KOPT-K1 (cell line): ENCODE results near the gene LYPD6.

Experiments
- H3K27ac ChIP-seq: fragments of 200-600 bp; sonication (generic); 2 replicates; pipeline ENCODE4 v1.5.1; 2016; ENCODE audit warnings: antibody characterized with exemption, mild to moderate bottlenecking, low read depth, low read length; ENCODE audit not compliant: poor library complexity, severe bottlenecking
- H3K36me3 ChIP-seq: fragments of 200-600 bp; sonication (generic); 2 replicates; pipeline ENCODE4 v1.5.1; 2017; ENCODE audit warnings: antibody characterized with exemption, mild to moderate bottlenecking, low read length, moderate library complexity; ENCODE audit not compliant: insufficient read depth
- H3K9me3 ChIP-seq: fragments of 200-600 bp; sonication (generic); 2 replicates; pipeline ENCODE4 v1.5.1; 2017; ENCODE audit warnings: antibody characterized with exemption, low read length, mild to moderate bottlenecking; ENCODE audit not compliant: insufficient read depth, poor library complexity, severe bottlenecking

LYPD6 gene

GRCh38 chr2:149332364-149332763 lies 2.0 kb downstream of the LYPD6 start:
- Histone ChIP-seq H3K9me3 (no peaks in the 10 kb centered on the region), H3K36me3 (no peaks in the 10 kb centered on the region), H3K27ac (no peak overlapping the region)

- H3K36me3 ChIP-seq, result no peaks in the 10 kb centered on the region
- no peaks in the 10 kb centered on the region for H3K9me3 ChIP-seq
- no peak overlapping the region for H3K27ac ChIP-seq
Observed at GRCh38 chr2:149333636-149334035, 3.2 kb downstream of the LYPD6 start.

GRCh38 chr2:149334156-149334555 lies 3.8 kb downstream of the LYPD6 start:
- Histone ChIP-seq H3K27ac (no peak overlapping the region), H3K36me3 (no peaks in the 10 kb centered on the region), H3K9me3 (no peaks in the 10 kb centered on the region)

- Histone ChIP-seq H3K36me3 (no peaks in the 10 kb centered on the region), H3K27ac (no peak overlapping the region), H3K9me3 (no peaks in the 10 kb centered on the region)
Observed at GRCh38 chr2:149339324-149339723, 8.9 kb downstream of the LYPD6 start.

GRCh38 chr2:149342509-149342908 lies 12.1 kb downstream of the LYPD6 start:
- H3K27ac ChIP-seq, result no peak overlapping the region
- no peaks in the 10 kb centered on the region for H3K9me3 ChIP-seq
- H3K36me3 ChIP-seq, result no peaks in the 10 kb centered on the region

GRCh38 chr2:149344105-149344504 lies 13.7 kb downstream of the LYPD6 start:
- Histone ChIP-seq H3K9me3 (no peaks in the 10 kb centered on the region), H3K27ac (no peak overlapping the region), H3K36me3 (no peaks in the 10 kb centered on the region)

- H3K27ac ChIP-seq, result no peak overlapping the region
- H3K36me3 ChIP-seq, result no peaks in the 10 kb centered on the region
- H3K9me3 ChIP-seq, result no peaks in the 10 kb centered on the region
Observed at GRCh38 chr2:149346272-149346671, 15.9 kb downstream of the LYPD6 start.

- H3K9me3 ChIP-seq, result no peaks in the 10 kb centered on the region
- no peaks in the 10 kb centered on the region for H3K36me3 ChIP-seq
- H3K27ac ChIP-seq, result no peak overlapping the region
Observed at GRCh38 chr2:149348291-149348690, 17.9 kb downstream of the LYPD6 start.

GRCh38 chr2:149353421-149353820 lies 23.0 kb downstream of the LYPD6 start:
- Histone ChIP-seq H3K36me3 (no peaks in the 10 kb centered on the region), H3K9me3 (no peaks in the 10 kb centered on the region), H3K27ac (no peak overlapping the region)

GRCh38 chr2:149355716-149356422 lies 25.5 kb downstream of the LYPD6 start:
- Histone ChIP-seq H3K27ac (no peak overlapping the region), H3K36me3 (no peaks in the 10 kb centered on the region), H3K9me3 (no peaks in the 10 kb centered on the region)

GRCh38 chr2:149357058-149357457 lies 26.7 kb downstream of the LYPD6 start:
- H3K36me3 ChIP-seq, result no peaks in the 10 kb centered on the region
- H3K9me3 ChIP-seq, result no peaks in the 10 kb centered on the region
- H3K27ac ChIP-seq, result no peak overlapping the region

- no peaks in the 10 kb centered on the region for H3K9me3 ChIP-seq
- no peaks in the 10 kb centered on the region for H3K36me3 ChIP-seq
- H3K27ac ChIP-seq, result no peak overlapping the region
Observed at GRCh38 chr2:149360106-149360505, 29.7 kb downstream of the LYPD6 start.

- H3K27ac ChIP-seq, result no peak overlapping the region
- H3K9me3 ChIP-seq, result no peaks in the 10 kb centered on the region
- H3K36me3 ChIP-seq, result no peaks in the 10 kb centered on the region
Observed at GRCh38 chr2:149363958-149364357, 33.6 kb downstream of the LYPD6 start.

GRCh38 chr2:149364839-149365238 lies 34.5 kb downstream of the LYPD6 start:
- Histone ChIP-seq H3K9me3 (no peaks in the 10 kb centered on the region), H3K27ac (no peak overlapping the region)

GRCh38 chr2:149365931-149366583 lies 35.7 kb downstream of the LYPD6 start:
- Histone ChIP-seq H3K27ac (no peak overlapping the region), H3K9me3 (no peaks in the 10 kb centered on the region), H3K36me3 (no peaks in the 10 kb centered on the region)

More at GRCh38 chr2:149364839-149365238, 34.5 kb downstream of the LYPD6 start:
- no peaks in the 10 kb centered on the region for H3K36me3 ChIP-seq
